GM18511 (cell line): ENCODE measurements around the gene DCUN1D3.
"Not testable (repeated sequence)": the region's sequence is repeated elsewhere in the genome, so short reads cannot be mapped to it uniquely, and the experiment has no call there.

Experiments used
- ATAC-seq: cut with Tn5 transposase; IDR thresholded peaks from one replicate; pipeline ENCODE4 v1.9.1; 2021; ENCODE audit warnings: mild to moderate bottlenecking, moderate library complexity; ENCODE audit not compliant: unreplicated experiment

The DCUN1D3 gene

GRCh38 chr16:20866145-20866772, 33.9 kb downstream of the DCUN1D3 start:
- peak; percentile 37 for ATAC-seq

- ATAC-seq = peak; percentile 83
Observed at GRCh38 chr16:20865420-20866131, 34.6 kb downstream of the DCUN1D3 start.

GRCh38 chr16:20864376-20864775, 35.8 kb downstream of the DCUN1D3 start:
- ATAC-seq = not testable (repeated sequence)

- no peak for ATAC-seq
Observed at GRCh38 chr16:20862162-20862960, 37.8 kb downstream of the DCUN1D3 start.

- ATAC-seq = not testable (repeated sequence)
Observed at GRCh38 chr16:20860995-20861394, 39.2 kb downstream of the DCUN1D3 start.

- no peak for ATAC-seq
Observed at GRCh38 chr16:20860361-20860760, 39.8 kb downstream of the DCUN1D3 start.

GRCh38 chr16:20859699-20860098, 40.5 kb downstream of the DCUN1D3 start:
- ATAC-seq = no peak

GRCh38 chr16:20859229-20859628, 40.9 kb downstream of the DCUN1D3 start:
- ATAC-seq = no peak

- no peak for ATAC-seq
Observed at GRCh38 chr16:20857281-20857680, 42.9 kb downstream of the DCUN1D3 start.

GRCh38 chr16:20854963-20855362, 45.2 kb downstream of the DCUN1D3 start:
- no peak for ATAC-seq

- ATAC-seq = no peak
Observed at GRCh38 chr16:20853981-20854620, 46.1 kb downstream of the DCUN1D3 start.

GRCh38 chr16:20853143-20853542, 47.0 kb downstream of the DCUN1D3 start:
- no peak for ATAC-seq

GRCh38 chr16:20851601-20852000, 48.6 kb downstream of the DCUN1D3 start:
- no peak for ATAC-seq

- ATAC-seq = no peak
Observed at GRCh38 chr16:20850981-20851380, 49.2 kb downstream of the DCUN1D3 start.

GRCh38 chr16:20849589-20850390, 50.4 kb downstream of the DCUN1D3 start:
- no peak for ATAC-seq

GRCh38 chr16:20847550-20847949, 52.6 kb downstream of the DCUN1D3 start:
- ATAC-seq = no peak

GRCh38 chr16:20846551-20846950, 53.6 kb downstream of the DCUN1D3 start:
- no peak for ATAC-seq

- no peak for ATAC-seq
Observed at GRCh38 chr16:20846030-20846429, 54.1 kb downstream of the DCUN1D3 start.

GRCh38 chr16:20844588-20844987, 55.6 kb downstream of the DCUN1D3 start:
- ATAC-seq = no peak

- ATAC-seq = no peak
Observed at GRCh38 chr16:20844054-20844453, 56.1 kb downstream of the DCUN1D3 start.
